ENCODE measurements around the gene FAM53B. TPM values are rescaled to one million over a fixed set of nuclear protein-coding genes. Genes with fewer than 3 reads are reported as not detected.

FAM53B gene
- total RNA-seq, 1 donor from 2014 or later, result 53.4 TPM

- intact Hi-C loops (cut with micrococcal nuclease), result no loop called here
- Histone ChIP-seq H3K4me1 (peaks cover 10% of the 10 kb centered on the region), H3K36me3 (no peaks in the 10 kb centered on the region), H3K27ac (replicated peaks) (no peak overlapping the region), H3K4me3 (no peak overlapping the region), H3K9me3 (replicated peaks) (no peaks in the 10 kb centered on the region), H3K27me3 (ENCODE audit: low read depth) (no peaks in the 10 kb centered on the region)
- no peak for TF ChIP-seq CTCF (IDR thresholded peaks at IDR 0.05; ENCODE audit: borderline replicate concordance)
- DNase-seq, result no peak
Observed at GRCh38 chr10:124608093-124608721, 136.0 kb downstream of the FAM53B start.

- no peak for DNase-seq
- no peaks in the 10 kb centered on the region for H3K36me3 ChIP-seq
- peaks cover 4% of the 10 kb centered on the region for H3K4me1 ChIP-seq
- H3K27ac ChIP-seq (replicated peaks), result no peak overlapping the region
- no peak for TF ChIP-seq CTCF (IDR thresholded peaks at IDR 0.05; ENCODE audit: borderline replicate concordance)
- H3K27me3 ChIP-seq (ENCODE audit: low read depth), result no peaks in the 10 kb centered on the region
- intact Hi-C loops (cut with micrococcal nuclease), result no loop called here
- no peak overlapping the region for H3K4me3 ChIP-seq
- H3K9me3 ChIP-seq (replicated peaks), result no peaks in the 10 kb centered on the region
Observed at GRCh38 chr10:124607693-124608092, 136.5 kb downstream of the FAM53B start.

- H3K27me3 ChIP-seq (ENCODE audit: low read depth), result no peaks in the 10 kb centered on the region
- no peak for TF ChIP-seq CTCF (IDR thresholded peaks at IDR 0.05; ENCODE audit: borderline replicate concordance)
- no peaks in the 10 kb centered on the region for H3K9me3 ChIP-seq (replicated peaks)
- DNase-seq, result no peak
- H3K27ac ChIP-seq (replicated peaks), result no peak overlapping the region
- no peaks in the 10 kb centered on the region for H3K36me3 ChIP-seq
- intact Hi-C loops (cut with micrococcal nuclease), result no loop called here
- H3K4me1 ChIP-seq, result no peaks in the 10 kb centered on the region
- H3K4me3 ChIP-seq, result no peak overlapping the region
Observed at GRCh38 chr10:124606822-124607221, 137.4 kb downstream of the FAM53B start.

GRCh38 chr10:124605856-124606812 is 138.0 kb downstream of the FAM53B start:
- TF ChIP-seq CTCF (IDR thresholded peaks at IDR 0.05; ENCODE audit: borderline replicate concordance), result no peak
- Histone ChIP-seq H3K36me3 (no peaks in the 10 kb centered on the region), H3K4me3 (no peak overlapping the region), H3K27ac (replicated peaks) (no peak overlapping the region), H3K9me3 (replicated peaks) (no peaks in the 10 kb centered on the region), H3K27me3 (ENCODE audit: low read depth) (no peaks in the 10 kb centered on the region), H3K4me1 (no peaks in the 10 kb centered on the region)
- no peak for DNase-seq
- intact Hi-C loops (cut with micrococcal nuclease), result no loop called here

- intact Hi-C loops (cut with micrococcal nuclease), result no loop called here
- Histone ChIP-seq H3K36me3 (no peaks in the 10 kb centered on the region), H3K4me1 (no peaks in the 10 kb centered on the region), H3K9me3 (replicated peaks) (no peaks in the 10 kb centered on the region), H3K27ac (replicated peaks) (no peak overlapping the region), H3K27me3 (ENCODE audit: low read depth) (no peaks in the 10 kb centered on the region), H3K4me3 (no peak overlapping the region)
- no peak for DNase-seq
- no peak for TF ChIP-seq CTCF (IDR thresholded peaks at IDR 0.05; ENCODE audit: borderline replicate concordance)
Observed at GRCh38 chr10:124605481-124605855, 138.7 kb downstream of the FAM53B start.
